ENCODE data around the gene SLC25A51.

- peak; percentile 88 for TF ChIP-seq CTCF (IDR thresholded peaks at IDR 0.05; ENCODE audit: low read depth, low read length, missing input control)
- TF ChIP-seq RAD21 (IDR thresholded peaks at IDR 0.05): peak; percentile 73 to 82
- peak; percentile 78 for TF ChIP-seq FOXA1 (IDR thresholded peaks at IDR 0.05)
- peak; percentile 53 for TF ChIP-seq REST (IDR thresholded peaks at IDR 0.05)
- TF ChIP-seq GABPA (IDR thresholded peaks at IDR 0.05 in 1 of 2, conservative IDR thresholded peaks at IDR 0.05 in 1 of 2): peak in 1 of 2 donors; percentile 58
Observed at GRCh38 chr9:37903647-37904444, at the start of gene SLC25A51.
